K562 (cell line): ENCODE results near the gene UBE2V1. TPM values are rescaled to one million over a fixed set of nuclear protein-coding genes. Genes with fewer than 3 reads are reported as not detected.

Source experiments
- CAMTA2 ChIP-seq: fragments of 250-450 bp; sonication (Bioruptor Pico); conservative IDR thresholded peaks from 2 replicates; pipeline ENCODE4 v1.5.1; 2022
- CCAR2 ChIP-seq: fragments of 200-400 bp; formaldehyde crosslinking; IDR thresholded peaks from 2 replicates; pipeline ENCODE4 v1.6.1; 2017; ENCODE audit warnings: mild to moderate bottlenecking, low read depth, low read length
- DDX20 ChIP-seq: fragments of 450-650 bp; IDR thresholded peaks from 2 replicates; pipeline ENCODE4 v1.6.1; 2016; ENCODE audit warnings: missing genetic modification characterization, low read depth, mild to moderate bottlenecking, missing compliant biosample characterization, moderate library complexity
- PHF8 ChIP-seq: fragments of 200-600 bp; sonication (generic); IDR thresholded peaks from 2 replicates; pipeline ENCODE4 v1.6.1; 2012; ENCODE audit warnings: mixed run types, mild to moderate bottlenecking, inconsistent platforms, low read length, moderate library complexity, borderline replicate concordance
- PTRF ChIP-seq: fragments of 450-650 bp; IDR thresholded peaks from 2 replicates; pipeline ENCODE4 v1.6.1; 2016; ENCODE audit warnings: mild to moderate bottlenecking, missing genetic modification characterization, missing compliant biosample characterization
- U2AF2 ChIP-seq: fragments of 200-400 bp; formaldehyde crosslinking; optimal IDR thresholded peaks from 2 replicates; pipeline ENCODE3; 2017; ENCODE audit warnings: low read depth, mild to moderate bottlenecking, low read length
- ZBTB40 ChIP-seq, 2 experiments: fragments of 450-650 bp in 1 of 2; sonication (generic) in 1 of 2; formaldehyde crosslinking in 1 of 2; IDR thresholded peaks; 2 replicates each; pipeline versions ENCODE4 v1.7.1 to v1.9.0; 2016 to 2022; ENCODE audit warnings: inconsistent platforms in 1 of 2, mild to moderate bottlenecking in 1 of 2, missing genetic modification reagents in 1 of 2
- polyA plus RNA-seq, 8 experiments: library from polyadenylated mRNA; depleted of rRNA in 4 of 8; stranded (reverse) in 5 of 8; unstranded in 3 of 8; fragments of >200 nt; fragmentation: Nextera tagmentation in 2 of 8; fragmentation: Illumina TruSeq in 1 of 8; extraction: Ambion mirVana in 2 of 8; extraction: Trizol in 1 of 8; gene quantifications; 2 replicates each; pipeline versions ENCODE4 v1.2.1 to v1.2.3, GENCODE V29; 2011 to 2014; ENCODE audit warnings: inconsistent platforms in 1 of 8, missing spikeins in 1 of 8
- total RNA-seq, 7 experiments: library from RNA; depleted of rRNA in 6 of 7; stranded (reverse); fragments of >200 nt in 6 of 7; fragmentation: Illumina TruSeq in 2 of 7; extraction: Trizol in 2 of 7; gene quantifications; 2 replicates each; pipeline versions ENCODE4 v1.2.1 to v1.2.3, GENCODE V29; 2011 to 2021; ENCODE audit warnings: low replicate concordance in 1 of 7
- TF ChIP-seq, protein P1 (sequence below), 3 experiments: fragments of 200-800 bp in 1 of 3; sonication (Bioruptor generic) in 1 of 3; sonication (generic) in 1 of 3; formaldehyde crosslinking in 1 of 3; IDR thresholded peaks; 2 replicates each; pipeline versions ENCODE4 v1.6.1 to v1.8.0; 2016 to 2022; ENCODE audit warnings: mild to moderate bottlenecking in 2 of 3, missing compliant biosample characterization in 2 of 3, missing genetic modification characterization in 2 of 3, missing genetic modification reagents in 1 of 3
- TF ChIP-seq, protein P2 (sequence below): sonication (generic); formaldehyde crosslinking; IDR thresholded peaks from 2 replicates; pipeline ENCODE4 v1.8.0; 2023; ENCODE audit warnings: missing genetic modification reagents, mild to moderate bottlenecking, borderline replicate concordance

The UBE2V1 gene
- total and polyA plus RNA-seq, 9 of the 15 experiments (the other 6 are each of a cell fraction or from before 2014, with no cell fraction given) = 93.0 to 357 (median 119) TPM

- TF ChIP-seq U2AF2 (no peak), DDX20 (tag) (no peak), PHF8 (peak; percentile 43; the same call in 1 of the 2 replicates), ZBTB40 (IDR thresholded peaks at IDR 0.05) (peak; percentile 88), ZBTB40 (CRISPR knock-in tag; IDR thresholded peaks at IDR 0.05) (no peak), PTRF (tag) (no peak), CCAR2 (no peak), CAMTA2 (CRISPR knock-in tag) (no peak)
- TF ChIP-seq, protein P1, sequence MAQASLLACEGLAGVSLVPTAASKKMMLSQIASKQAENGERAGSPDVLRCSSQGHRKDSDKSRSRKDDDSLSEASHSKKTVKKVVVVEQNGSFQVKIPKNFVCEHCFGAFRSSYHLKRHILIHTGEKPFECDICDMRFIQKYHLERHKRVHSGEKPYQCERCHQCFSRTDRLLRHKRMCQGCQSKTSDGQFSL (CRISPR knock-in tag; IDR thresholded peaks at IDR 0.05) = no peak
- TF ChIP-seq, protein P1 (tag; IDR thresholded peaks at IDR 0.05) = no peak
- TF ChIP-seq, protein P2, sequence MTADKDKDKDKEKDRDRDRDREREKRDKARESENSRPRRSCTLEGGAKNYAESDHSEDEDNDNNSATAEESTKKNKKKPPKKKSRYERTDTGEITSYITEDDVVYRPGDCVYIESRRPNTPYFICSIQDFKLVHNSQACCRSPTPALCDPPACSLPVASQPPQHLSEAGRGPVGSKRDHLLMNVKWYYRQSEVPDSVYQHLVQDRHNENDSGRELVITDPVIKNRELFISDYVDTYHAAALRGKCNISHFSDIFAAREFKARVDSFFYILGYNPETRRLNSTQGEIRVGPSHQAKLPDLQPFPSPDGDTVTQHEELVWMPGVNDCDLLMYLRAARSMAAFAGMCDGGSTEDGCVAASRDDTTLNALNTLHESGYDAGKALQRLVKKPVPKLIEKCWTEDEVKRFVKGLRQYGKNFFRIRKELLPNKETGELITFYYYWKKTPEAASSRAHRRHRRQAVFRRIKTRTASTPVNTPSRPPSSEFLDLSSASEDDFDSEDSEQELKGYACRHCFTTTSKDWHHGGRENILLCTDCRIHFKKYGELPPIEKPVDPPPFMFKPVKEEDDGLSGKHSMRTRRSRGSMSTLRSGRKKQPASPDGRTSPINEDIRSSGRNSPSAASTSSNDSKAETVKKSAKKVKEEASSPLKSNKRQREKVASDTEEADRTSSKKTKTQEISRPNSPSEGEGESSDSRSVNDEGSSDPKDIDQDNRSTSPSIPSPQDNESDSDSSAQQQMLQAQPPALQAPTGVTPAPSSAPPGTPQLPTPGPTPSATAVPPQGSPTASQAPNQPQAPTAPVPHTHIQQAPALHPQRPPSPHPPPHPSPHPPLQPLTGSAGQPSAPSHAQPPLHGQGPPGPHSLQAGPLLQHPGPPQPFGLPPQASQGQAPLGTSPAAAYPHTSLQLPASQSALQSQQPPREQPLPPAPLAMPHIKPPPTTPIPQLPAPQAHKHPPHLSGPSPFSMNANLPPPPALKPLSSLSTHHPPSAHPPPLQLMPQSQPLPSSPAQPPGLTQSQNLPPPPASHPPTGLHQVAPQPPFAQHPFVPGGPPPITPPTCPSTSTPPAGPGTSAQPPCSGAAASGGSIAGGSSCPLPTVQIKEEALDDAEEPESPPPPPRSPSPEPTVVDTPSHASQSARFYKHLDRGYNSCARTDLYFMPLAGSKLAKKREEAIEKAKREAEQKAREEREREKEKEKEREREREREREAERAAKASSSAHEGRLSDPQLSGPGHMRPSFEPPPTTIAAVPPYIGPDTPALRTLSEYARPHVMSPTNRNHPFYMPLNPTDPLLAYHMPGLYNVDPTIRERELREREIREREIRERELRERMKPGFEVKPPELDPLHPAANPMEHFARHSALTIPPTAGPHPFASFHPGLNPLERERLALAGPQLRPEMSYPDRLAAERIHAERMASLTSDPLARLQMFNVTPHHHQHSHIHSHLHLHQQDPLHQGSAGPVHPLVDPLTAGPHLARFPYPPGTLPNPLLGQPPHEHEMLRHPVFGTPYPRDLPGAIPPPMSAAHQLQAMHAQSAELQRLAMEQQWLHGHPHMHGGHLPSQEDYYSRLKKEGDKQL (CRISPR knock-in tag) = no peak
Measured at GRCh38 chr20:50115591-50116367, 2.8 kb upstream of the UBE2V1 start (continued).
